ENCODE measurements around the gene CHD6. TPM values are rescaled to one million over a fixed set of nuclear protein-coding genes. Genes with fewer than 3 reads are reported as not detected.

The CHD6 gene
- total and polyA plus RNA-seq, 7 donors = 2.4 to 40.2 (median 29.9) TPM

GRCh38 chr20:41395667-41396664 is 222.2 kb downstream of the CHD6 start:
- WGBS, 2 donors = 60 to 63% methylated on average over 18 of the region's 18 CpGs
- intact Hi-C loops (cut with DNase I) = no loop called here
- Histone ChIP-seq H3K36me3 (no peaks in the 10 kb centered on the region), H3K27ac (peak overlapping the region; percentile 8 to 50 (median 39)), H3K4me3 (no peak overlapping the region), H3K27me3 (peaks cover 0 to 4% (median 0%) of the 10 kb centered on the region in 3 donors), H3K9me3 (no peaks in the 10 kb centered on the region), H3K4me1 (peaks cover 0 to 36% (median 11%) of the 10 kb centered on the region in 4 donors)
- no peak for DNase-seq
- TF ChIP-seq POLR2AphosphoS5 (IDR thresholded peaks at IDR 0.05) (no peak), CTCF (IDR thresholded peaks at IDR 0.05) (no peak), POLR2A (IDR thresholded peaks at IDR 0.05) (no peak), EP300 (IDR thresholded peaks at IDR 0.05) (no peak)

GRCh38 chr20:41394931-41395666 is 223.1 kb downstream of the CHD6 start:
- Histone ChIP-seq H3K4me1 (peaks cover 0 to 36% (median 11%) of the 10 kb centered on the region in 4 donors), H3K27me3 (peaks cover 0 to 4% (median 0%) of the 10 kb centered on the region in 3 donors), H3K4me3 (no peak overlapping the region), H3K27ac (peak overlapping the region; percentile 8 to 50 (median 39)), H3K36me3 (no peaks in the 10 kb centered on the region), H3K9me3 (no peaks in the 10 kb centered on the region)
- DNase-seq = no peak
- intact Hi-C loops (cut with DNase I) = no loop called here
- WGBS, 2 donors = 86 to 89% methylated on average over 9 of the region's 9 CpGs
- no peak for TF ChIP-seq EP300 (IDR thresholded peaks at IDR 0.05)
- no peak for TF ChIP-seq POLR2AphosphoS5 (IDR thresholded peaks at IDR 0.05)
- no peak for TF ChIP-seq CTCF (IDR thresholded peaks at IDR 0.05)
- TF ChIP-seq POLR2A (IDR thresholded peaks at IDR 0.05) = no peak

GRCh38 chr20:41394081-41394480 is 224.1 kb downstream of the CHD6 start:
- peak overlapping the region in 3 of 4 donors; percentile 26 to 66 (median 41) for H3K27ac ChIP-seq
- 90 to 91% methylated on average over 2 of the region's 2 CpGs for WGBS, 2 donors

GRCh38 chr20:41393705-41394066 is 224.5 kb downstream of the CHD6 start:
- Histone ChIP-seq H3K27ac (peak overlapping the region in 3 of 4 donors; percentile 26 to 66 (median 41)), H3K4me3 (no peak overlapping the region), H3K9me3 (no peaks in the 10 kb centered on the region), H3K27me3 (peaks cover 0 to 4% (median 0%) of the 10 kb centered on the region in 3 donors), H3K36me3 (no peaks in the 10 kb centered on the region), H3K4me1 (peaks cover 0 to 36% (median 11%) of the 10 kb centered on the region in 4 donors)
- TF ChIP-seq POLR2A (IDR thresholded peaks at IDR 0.05) (no peak), POLR2AphosphoS5 (IDR thresholded peaks at IDR 0.05) (no peak)
- intact Hi-C loops (cut with DNase I) = no loop called here
- DNase-seq = no peak
- 84 to 90% methylated on average over 3 of the region's 3 CpGs for WGBS, 2 donors

More at GRCh38 chr20:41394081-41394480, 224.1 kb downstream of the CHD6 start:
- Histone ChIP-seq H3K36me3 (no peaks in the 10 kb centered on the region), H3K4me3 (no peak overlapping the region), H3K27me3 (peaks cover 0 to 4% (median 0%) of the 10 kb centered on the region in 3 donors), H3K4me1 (peaks cover 0 to 36% (median 11%) of the 10 kb centered on the region in 4 donors), H3K9me3 (no peaks in the 10 kb centered on the region)
- TF ChIP-seq EP300 (IDR thresholded peaks at IDR 0.05) = no peak
- TF ChIP-seq CTCF (IDR thresholded peaks at IDR 0.05) = no peak
- TF ChIP-seq POLR2AphosphoS5 (IDR thresholded peaks at IDR 0.05) = no peak
- no peak for TF ChIP-seq POLR2A (IDR thresholded peaks at IDR 0.05)
- intact Hi-C loops (cut with DNase I) = no loop called here
- DNase-seq = no peak

Measured in sigmoid colon (tissue), 7 donors.